VCaP (cell line): ENCODE results near the gene RUNX1.

Experiments used
- H3K27ac ChIP-seq: fragments of 450-650 bp; 2 replicates; pipeline ENCODE4 v1.5.1; 2017
- TF ChIP-seq, protein P1 (sequence below): fragments of 450-650 bp; conservative IDR thresholded peaks from 2 replicates; pipeline ENCODE4 v1.5.1; 2017; ENCODE audit warnings: mild to moderate bottlenecking, moderate library complexity

The RUNX1 gene

DNA sequence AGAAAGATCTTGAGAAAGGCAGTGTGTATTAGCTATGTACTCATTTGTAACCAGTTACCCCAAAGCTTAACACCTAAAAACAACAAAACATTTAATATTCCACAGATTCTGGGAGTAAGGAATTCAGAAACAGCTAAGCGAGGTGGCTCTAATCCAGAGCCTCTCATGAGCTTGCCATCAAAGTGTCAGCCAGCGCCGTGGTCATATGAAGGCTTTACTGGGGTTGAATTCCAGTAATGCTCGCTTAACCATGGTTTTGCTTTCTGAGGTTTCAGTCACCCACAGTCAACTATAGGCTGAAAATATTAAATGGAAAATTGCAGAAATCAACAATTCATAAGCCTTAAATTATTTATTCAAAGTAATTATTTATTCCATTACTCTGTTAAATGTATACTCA, 278.5 kb downstream of the RUNX1 start:
- TF ChIP-seq, protein P1, sequence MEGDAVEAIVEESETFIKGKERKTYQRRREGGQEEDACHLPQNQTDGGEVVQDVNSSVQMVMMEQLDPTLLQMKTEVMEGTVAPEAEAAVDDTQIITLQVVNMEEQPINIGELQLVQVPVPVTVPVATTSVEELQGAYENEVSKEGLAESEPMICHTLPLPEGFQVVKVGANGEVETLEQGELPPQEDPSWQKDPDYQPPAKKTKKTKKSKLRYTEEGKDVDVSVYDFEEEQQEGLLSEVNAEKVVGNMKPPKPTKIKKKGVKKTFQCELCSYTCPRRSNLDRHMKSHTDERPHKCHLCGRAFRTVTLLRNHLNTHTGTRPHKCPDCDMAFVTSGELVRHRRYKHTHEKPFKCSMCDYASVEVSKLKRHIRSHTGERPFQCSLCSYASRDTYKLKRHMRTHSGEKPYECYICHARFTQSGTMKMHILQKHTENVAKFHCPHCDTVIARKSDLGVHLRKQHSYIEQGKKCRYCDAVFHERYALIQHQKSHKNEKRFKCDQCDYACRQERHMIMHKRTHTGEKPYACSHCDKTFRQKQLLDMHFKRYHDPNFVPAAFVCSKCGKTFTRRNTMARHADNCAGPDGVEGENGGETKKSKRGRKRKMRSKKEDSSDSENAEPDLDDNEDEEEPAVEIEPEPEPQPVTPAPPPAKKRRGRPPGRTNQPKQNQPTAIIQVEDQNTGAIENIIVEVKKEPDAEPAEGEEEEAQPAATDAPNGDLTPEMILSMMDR, result no peak
- H3K27ac ChIP-seq, result no peak overlapping the region

DNA sequence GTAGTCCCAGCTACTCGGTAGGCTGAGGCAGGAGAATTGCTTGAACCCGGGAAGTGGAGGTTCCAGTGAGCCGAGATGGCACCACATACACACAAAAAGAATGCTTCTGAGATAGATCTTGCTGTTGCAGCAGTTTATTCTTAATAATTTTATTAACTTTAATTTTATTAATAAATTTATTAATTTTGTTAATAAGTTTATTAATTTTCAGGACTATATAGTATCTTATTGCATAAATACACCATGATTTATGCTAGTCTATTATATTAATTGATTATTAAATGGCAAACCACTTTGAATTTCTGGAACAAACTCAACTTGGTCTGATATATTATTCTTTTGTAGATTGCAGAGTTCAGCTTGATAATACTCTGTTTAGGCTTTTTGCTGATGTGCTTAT, 280.8 kb downstream of the RUNX1 start:
- no peak overlapping the region for H3K27ac ChIP-seq
- TF ChIP-seq, protein P1, result no peak

DNA sequence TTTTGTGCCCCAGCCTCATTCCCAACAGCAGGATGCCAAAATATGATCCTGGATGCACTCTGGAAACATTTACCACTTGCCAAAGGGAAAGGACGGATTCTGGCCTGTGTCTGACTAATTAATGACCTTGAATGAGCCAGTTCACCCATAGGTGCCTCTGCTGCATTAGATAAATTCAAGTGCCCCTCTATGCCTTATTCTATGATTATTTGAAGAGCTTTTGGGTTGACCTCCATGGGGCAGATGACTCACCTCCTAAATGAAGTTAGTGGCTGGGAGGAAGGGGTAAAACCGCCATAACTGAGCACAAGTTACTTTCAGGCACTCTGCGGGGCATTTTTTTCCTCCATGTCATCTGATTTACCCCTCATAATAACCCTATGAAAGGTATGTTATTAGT, 282.2 kb downstream of the RUNX1 start:
- TF ChIP-seq, protein P1, result no peak
- no peak overlapping the region for H3K27ac ChIP-seq

DNA sequence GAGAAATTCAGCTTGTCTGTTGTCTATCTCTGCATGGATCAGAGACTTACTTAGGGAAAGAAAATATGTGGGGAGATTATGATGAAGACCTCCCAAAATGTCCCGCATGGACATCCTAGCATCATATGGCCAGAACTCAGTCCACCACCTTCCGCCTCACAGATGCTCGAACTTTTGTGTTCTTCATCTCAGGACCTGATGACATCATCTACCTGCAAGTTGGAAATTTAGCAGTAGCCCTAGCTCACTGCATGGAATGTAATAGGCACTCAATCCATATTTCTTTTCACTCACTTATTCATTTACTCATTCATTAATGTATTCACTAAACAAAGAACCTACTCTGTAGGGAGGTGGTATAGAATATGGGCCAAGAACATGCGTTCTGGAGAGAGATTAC, 283.5 kb downstream of the RUNX1 start:
- TF ChIP-seq, protein P1, result no peak
- H3K27ac ChIP-seq, result no peak overlapping the region

DNA sequence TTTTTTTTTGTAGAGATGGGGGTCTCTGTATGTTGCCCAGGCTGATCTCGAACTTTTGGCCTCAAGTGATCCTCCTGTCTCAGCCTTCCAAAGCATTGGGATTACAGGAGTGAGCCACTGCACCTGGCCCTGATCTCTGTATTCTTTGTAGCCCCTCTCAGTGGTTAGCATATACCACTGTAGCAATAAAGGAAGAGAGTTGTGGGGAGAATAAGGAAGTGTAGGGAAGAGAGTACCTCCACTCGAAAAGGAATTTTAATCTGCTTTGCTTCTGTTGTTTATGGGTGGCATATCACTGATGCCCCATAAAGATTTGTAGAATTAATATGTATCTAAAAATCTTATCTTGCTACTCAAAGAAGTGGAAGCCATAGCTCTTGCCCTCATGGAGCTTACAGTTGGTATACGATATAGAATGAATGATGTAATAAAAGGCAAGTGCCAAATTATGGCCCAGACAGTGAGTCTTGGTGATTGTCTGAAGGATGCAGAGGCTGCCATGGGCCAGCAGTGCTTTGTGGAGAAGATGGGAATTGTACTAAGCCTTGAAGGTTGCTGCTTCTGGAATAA, 284.3 kb downstream of the RUNX1 start:
- H3K27ac ChIP-seq, result no peak overlapping the region
- TF ChIP-seq, protein P1, result no peak

DNA sequence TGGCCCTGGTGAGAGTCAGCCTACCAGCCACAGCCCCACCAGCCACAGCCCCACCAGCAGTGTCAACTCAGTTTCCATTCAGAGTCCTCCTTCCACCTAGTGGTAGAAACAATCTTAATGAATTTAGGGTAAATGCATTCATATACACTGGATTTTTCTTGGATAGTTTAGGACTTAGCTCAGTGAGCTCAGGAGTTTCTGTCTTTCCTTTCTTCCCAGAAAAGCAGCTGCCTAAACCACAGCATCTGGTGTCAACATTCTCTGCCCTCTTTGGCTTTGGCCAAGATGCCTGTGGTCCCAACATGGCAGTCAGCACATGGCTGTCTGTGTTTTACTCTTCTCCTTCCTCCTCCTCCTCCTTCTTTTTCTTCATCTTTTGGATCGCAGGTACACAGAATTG, 286.3 kb downstream of the RUNX1 start:
- H3K27ac ChIP-seq, result no peak overlapping the region
- TF ChIP-seq, protein P1, result no peak

DNA sequence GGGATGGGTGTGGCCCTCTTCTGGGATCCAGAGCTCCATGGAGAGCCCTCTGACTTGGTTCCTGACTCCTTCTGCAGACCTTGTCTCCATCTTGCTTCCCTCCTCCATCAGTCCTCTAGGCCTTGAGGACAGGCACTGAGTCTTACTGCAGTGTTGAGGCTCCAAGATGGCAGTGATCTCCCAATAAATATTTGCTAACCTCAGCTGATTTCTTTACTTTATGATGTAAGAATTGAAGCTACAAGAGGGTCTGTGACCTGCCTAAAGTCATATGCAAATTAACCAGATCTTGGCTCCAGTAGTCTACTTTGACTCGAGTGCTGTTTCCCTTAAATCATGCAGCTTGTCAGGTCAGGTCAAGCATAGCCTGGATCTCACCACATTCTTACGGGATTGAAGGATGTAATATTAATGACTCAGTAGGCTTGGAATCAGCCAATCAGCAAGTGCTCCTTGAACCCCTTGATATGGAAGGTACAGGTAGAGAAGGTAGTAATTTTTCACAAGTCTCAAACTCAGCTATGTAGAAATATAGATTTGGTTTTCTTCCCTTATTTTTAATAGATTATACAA, 287.3 kb downstream of the RUNX1 start:
- H3K27ac ChIP-seq, result no peak overlapping the region
- TF ChIP-seq, protein P1, result no peak
